Activated CD4-positive, alpha-beta T cell treated with anti-CD3 and anti-CD28 coated beads for 1 hour (primary cell): ENCODE data around the gene ANKS1A.
A peak's percentile ranks its signal among the peaks of the same experiment; 100 is the strongest.

ENCODE experiments used
- DNase-seq: peaks from one replicate; pipeline ENCODE4 v3.0.0-alpha.2; 2020

Gene ANKS1A

DNA sequence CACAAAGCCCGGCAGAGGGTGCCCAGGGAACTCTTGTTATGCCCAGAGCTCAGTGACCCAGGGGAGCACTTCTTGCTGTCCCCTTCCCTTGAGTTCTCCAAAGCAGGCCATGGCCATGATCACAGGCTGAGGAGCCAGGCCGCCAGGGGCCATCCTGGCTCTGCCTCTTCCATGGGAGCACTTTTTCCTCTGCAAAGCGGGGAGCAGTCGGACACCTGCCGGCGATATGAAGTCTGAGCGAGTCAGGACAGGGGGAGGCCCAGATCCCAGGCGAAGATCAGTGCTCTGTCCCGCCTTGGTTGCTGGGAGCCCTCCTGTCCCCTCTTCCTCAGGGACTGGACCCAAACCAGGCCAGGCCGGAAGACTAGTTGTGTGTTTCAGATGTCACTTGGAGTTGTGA is 184.2 kb downstream of the ANKS1A start:
- no peak for DNase-seq

DNA sequence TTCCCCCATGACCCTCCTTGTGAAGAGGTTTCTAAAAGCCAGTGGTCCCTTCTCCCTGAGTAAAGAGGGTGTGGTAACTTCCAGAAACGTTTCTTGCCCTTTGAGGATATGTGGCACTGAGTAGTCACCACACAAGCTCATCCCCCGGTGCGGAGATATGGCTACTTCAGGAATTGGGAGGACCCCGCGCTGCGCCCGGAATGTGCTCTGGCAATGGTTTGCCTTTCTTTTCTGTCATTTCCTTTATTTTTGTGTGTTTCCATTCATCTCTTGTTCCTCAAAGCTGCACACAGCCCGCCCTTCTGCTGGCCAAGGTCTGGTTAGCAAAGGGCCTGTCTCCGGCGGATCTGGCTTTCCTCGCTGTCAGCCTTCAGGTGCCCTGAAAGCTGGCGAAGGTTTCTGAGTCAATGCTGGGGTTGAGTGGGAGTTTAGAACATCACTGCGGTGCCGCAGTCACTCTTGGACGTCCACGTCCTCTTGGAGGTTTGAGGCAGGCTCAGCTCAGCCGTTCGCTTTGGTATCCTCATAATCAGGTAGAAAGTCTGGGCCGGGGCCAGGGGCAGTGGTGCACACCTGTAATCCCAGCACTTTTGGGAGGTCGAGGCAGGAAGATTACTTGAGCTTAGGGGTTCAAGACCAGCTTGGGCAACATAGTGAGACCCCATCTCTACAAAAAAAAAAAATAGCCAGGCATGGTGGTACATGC is 184.9 kb downstream of the ANKS1A start:
- DNase-seq, result no peak

DNA sequence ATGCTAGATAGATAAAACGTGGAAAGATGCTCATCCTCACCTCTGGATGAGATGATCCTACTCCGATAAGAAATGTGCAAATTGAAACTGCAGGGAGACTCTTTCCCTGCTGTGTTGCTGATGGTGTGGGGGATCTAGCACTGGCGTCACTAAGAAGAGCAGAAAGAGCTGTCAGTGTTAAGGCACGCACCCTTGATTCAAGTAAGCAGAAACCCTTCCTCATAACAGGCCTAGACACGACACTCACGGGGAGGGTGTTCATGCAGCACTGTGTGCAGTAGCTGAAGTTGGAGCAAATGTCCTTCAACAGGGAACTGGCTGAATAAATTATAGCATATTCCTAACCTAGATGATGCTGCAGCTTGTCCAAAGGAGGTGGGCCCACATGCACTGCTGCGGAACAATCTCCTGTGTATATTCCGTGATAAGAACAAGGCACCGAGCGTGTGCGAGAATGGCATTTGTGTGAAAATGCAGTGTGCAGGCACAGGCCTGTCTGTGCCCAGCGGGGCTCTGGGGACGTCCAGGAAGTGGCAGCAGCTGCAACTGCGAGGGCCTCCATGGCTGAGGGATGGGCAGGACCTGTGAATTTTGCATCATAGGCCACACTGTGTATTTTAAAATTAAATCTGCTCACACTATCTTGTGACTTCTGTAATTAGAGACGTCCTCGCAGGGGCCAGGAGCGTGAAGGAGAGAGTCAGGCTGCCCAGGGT is 188.1 kb downstream of the ANKS1A start:
- no peak for DNase-seq

DNA sequence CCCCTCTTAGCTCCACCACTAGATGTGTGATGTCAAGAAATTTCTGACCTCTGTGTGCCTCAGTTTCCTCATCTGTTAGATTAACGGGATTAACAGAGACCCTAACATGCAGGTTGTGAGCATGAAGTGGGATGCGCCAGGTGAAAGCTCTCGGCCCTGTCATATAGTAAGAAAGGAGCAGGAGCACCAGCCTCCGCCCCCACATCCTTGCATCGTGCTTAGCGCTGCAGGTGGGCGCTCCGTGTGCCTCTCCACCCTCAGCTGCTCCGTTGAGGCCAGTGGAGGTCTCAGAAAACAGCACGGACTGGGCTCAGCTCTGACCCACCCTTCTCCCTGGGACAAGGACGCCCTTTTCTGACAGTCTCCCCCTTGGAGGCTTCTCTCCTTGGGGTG is 188.7 kb downstream of the ANKS1A start:
- no peak for DNase-seq

DNA sequence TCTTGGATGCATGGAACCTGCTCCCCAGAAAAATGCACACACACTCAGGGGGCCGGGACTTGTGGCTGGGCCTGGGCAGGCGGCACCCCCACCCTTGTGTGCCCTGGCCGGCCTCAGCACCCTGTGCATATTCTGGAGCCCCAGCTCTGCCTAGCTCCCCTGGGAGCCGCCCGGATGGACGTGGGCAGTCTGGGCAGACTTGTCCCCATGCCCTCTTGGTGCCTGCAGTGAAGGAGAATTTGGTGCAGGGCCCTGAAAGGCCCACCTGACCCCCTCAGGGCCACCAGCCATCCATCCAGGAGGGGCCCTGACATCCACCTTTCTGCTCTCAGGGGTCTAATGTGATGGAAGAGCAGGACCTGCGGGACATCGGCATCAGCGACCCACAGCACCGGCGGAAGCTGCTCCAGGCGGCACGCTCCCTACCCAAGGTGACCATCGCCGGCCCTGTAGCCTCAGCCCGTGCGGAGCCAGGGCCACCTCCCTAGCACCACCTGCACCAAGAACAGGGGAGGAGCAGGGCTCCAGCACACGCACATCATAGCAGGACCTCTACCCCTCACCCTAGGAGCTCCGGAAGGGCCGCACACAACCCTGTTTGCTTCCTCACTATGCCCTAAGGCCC is 189.3 kb downstream of the ANKS1A start:
- DNase-seq, result no peak

DNA sequence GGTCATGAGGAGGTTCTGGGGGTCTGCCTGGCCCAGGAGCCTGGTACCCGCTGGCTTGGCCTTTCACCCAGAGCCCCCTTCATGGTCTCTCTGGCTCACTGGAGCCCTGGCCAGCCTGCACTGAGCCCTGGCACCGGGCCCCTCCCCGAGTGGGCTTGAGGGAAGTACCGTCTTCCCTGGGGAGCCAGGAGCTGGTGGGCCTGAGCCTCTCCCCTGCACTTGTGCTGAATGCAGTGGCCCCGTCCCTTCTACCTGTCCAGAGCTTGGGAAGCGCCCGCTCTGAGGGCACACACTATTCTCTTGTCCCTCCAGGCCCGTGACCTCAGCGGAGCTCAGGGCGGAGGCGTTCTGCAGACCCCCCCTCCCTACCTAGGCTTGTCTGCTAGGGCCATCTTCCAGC is 189.8 kb downstream of the ANKS1A start:
- no peak for DNase-seq

DNA sequence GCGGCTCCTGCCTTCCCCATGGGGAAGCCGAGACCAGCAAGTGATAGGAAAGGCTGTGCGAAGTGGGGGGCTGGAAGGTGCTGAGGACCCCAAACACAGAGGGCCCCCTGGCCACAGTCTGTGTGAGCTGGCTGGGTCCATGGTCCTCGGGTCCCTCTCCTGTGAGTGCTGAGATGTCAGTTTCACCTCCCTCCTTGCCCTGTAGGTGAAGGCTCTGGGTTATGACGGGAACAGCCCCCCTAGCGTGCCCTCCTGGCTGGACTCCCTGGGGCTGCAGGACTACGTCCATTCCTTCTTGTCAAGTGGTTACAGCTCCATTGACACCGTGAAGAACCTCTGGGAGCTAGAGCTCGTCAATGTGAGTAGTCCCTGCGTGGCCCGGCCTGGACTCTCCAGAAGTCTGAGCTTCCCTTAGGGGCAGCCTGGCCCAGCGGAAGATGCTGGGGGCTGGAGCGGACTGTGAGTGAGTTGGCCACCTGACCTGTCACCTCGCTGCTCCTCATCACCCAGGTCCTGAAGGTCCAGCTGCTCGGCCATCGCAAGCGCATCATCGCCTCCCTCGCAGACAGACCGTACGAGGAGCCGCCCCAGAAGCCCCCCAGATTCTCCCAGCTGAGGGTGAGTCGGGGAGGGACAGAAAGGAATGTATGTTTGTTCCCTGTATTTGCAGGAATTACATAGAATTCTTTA is 190.4 kb downstream of the ANKS1A start:
- no peak for DNase-seq

DNA sequence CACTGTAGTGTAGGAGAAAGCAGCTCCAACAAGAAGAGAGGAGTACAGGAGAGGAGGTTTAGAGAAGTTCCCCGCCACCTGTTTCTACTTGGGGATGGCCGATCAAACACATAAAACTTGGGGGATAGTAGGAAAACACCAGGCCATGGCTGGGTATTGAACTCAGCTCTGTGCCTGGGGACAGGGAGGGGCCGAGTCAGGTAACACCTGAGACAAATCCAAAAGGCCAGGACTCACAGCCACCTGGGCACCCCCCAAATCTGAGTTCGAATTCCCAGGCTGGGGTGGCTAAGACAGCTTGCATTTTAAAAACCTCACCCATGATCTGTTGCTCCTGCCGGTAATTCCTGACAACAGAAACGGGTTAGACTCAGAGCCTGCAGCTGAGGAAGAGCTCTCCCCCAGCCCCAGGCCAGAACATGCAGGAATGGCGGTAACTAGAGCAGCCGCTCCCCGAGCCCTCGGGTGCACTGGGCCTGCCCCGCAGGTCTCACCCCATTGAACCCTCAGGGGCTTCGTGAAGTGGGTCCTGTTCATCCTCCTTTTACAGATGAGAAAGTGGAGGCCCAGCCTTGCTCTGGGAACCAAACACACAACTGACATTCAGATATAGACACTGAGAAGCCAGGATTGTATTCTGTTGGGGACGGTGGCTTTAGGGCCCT is 191.1 kb downstream of the ANKS1A start:
- DNase-seq, result no peak

DNA sequence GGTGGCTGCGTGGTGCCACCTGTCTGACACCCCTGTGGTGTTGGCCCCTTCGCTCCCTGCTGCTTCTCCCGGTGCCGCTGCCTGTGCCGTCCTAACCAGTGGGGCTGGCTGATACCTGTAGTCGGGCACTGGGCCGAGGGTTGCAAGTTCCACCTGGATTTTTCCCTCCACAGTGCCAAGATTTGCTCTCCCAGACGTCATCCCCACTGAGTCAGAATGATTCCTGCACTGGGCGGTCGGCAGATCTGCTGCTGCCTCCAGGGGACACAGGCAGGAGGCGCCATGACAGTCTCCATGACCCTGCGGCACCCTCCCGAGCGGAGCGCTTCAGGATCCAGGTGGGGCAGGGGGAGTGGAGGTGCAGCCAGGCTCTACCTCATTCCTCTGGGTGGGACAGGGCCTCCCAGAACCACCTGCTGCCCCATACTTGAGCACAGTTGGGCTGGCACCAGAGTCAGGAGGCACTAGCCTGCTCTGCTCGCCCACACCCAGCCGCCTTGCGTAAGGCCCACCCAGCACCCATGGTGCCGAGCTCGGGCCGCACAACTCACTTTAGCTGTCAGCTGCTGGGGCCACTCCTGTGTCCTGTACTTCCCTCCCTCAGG is 191.9 kb downstream of the ANKS1A start:
- DNase-seq, result no peak

DNA sequence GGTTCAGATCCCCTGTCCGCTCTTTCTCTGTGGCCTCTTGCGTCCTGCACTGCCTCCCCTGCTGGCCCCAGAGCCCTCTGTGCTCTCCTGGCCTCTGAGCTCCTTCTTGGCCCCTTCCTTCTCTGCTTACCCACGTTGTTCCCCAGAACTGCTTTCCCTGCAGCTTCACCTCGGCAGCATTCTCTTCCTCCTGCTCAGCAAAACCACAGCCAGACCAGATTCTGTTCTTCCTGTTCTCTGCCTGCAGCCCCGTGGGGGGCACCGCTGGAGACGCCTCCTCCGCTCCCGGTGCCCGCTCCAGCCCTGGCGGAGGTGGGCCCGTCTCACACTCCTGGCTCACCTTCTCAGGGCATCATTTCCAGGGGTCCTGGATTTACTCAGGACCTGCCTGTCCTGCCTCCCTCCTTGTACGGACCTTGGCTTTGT is 192.4 kb downstream of the ANKS1A start:
- DNase-seq, result no peak

DNA sequence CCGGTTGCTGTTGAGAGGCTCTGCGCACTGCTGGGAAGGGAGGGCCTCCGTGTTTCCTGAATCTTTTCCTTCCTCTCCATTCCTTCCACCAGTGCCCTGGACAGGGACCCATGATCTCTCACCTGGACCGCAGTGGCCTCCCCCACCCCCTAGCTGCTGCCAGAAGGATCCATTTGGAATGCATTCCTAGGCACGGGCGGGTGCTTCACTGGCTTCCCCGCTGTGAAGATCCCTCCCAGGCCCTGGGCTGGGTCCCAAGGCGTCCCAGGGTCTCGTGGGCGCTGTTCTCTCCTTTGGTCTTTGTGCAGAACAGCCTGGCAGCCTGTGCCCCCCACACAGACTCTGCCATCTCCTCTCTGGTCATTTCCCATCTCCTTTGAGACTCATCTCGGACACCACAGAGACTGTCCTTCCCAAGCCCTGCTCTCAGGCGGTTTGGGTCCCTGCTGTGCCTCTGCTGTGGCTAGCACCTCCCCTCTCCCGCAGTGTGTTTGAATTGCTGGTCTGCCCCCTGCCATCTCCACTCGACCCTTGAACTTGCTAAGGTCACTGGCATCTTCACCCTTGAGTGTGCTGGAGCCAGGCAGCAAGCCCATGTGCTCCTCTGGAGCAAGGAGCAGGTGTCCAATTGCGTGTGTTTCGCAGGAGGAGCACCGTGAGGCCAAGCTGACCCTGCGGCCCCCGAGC is 193.1 kb downstream of the ANKS1A start:
- DNase-seq, result no peak

DNA sequence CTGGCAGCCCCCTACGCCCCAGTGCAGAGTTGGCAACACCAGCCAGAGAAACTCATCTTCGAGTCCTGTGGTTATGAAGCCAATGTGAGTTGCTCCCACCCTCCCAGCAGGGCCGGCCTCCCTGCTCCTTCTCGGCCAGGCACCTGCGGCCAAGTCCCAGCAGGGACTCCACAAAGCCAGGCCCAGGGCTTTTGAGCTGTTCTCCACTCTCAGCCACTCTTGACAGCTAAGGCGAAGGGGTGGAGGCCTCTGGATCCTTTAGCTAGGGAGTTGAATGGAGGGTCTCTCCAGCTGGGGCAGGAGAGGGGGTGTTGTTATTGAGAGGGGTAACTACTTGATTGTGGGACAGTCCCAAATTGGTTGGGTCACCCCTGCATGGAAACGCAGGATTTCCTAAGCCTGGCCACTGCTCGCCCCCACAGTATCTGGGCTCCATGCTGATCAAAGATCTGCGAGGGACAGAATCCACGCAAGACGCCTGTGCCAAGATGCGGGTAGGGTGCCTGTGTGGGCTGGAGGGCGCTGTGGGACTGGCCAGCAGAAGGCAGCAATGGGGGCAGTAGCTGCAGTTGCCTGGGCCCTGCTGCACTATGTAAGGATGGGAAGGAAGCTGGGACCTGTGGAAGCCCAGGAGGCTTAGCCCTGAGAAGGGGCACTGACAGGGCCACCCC is 193.8 kb downstream of the ANKS1A start:
- DNase-seq, result no peak

DNA sequence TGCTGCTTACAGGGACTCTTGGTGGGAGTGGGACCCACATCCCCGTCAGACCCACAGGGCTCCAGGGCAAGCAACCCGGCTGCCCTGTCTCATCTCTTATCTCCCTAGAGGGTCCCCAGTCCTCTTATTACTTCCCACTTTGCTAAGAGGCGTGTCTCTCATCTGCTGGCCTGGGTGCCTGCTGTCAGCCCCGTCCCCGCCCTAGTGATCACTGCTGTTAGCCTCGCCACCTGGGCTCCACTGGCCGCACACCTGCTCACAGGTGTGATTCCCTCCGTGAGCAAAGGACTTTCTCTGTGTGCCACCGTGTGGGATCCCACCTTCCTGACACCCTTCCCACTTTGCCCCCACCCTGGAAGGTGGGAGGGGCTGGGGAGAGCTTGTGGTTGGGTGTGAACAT is 194.5 kb downstream of the ANKS1A start:
- no peak for DNase-seq

DNA sequence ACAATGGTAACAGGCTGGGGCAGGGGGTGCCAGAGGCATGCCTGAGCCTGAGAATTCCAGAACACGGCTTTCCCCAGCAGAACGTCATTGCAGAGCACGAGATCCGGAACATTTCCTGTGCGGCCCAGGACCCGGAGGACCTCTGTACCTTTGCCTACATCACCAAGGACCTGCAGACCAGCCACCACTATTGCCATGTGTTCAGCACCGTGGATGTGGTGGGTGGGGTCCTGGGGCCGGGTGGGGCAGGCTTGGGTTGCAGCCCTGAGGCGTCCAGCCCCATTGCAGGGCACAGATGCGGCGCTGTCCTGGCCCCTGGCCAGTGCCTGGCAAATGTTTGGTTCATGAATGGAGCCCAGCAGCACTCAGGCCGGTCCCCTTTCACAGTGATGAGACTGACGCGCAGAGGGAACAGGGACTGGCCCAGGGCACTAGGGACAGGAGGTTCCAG is 195.0 kb downstream of the ANKS1A start:
- DNase-seq, result peak; percentile 4

DNA sequence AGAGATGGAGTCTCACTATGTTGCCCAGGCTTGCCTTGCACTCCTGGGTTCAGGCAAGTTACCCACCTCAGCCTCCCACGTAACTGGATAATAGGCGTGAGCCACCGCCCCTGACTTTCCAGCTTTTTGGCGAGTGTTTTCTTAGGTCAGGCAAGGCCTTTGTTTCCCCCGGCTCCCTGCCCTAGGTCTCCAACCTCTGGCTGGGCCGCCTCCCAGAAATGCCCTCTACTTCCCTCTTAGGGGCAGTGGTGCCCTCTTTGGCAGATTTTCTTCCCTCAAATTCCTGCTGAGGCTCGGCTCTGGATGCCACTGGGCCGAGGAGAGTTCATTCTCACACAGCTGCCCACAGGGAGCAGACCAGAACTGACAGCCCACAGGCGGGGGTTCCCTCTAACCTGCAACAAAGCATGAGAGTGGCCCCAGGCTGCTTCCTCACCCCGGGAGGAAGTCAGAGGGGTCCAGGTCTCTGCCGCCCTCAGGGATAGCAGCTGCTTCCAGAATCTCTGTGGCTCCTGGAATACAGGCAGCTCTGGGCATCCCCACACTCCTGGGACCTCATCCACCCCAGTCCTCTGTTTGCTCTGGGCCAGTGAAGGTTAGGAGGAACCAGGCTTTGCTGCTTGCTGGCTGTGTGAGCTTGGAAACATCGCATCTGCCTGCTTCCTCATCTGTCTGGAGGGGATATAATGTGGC is 195.6 kb downstream of the ANKS1A start:
- DNase-seq, result peak; percentile 3

DNA sequence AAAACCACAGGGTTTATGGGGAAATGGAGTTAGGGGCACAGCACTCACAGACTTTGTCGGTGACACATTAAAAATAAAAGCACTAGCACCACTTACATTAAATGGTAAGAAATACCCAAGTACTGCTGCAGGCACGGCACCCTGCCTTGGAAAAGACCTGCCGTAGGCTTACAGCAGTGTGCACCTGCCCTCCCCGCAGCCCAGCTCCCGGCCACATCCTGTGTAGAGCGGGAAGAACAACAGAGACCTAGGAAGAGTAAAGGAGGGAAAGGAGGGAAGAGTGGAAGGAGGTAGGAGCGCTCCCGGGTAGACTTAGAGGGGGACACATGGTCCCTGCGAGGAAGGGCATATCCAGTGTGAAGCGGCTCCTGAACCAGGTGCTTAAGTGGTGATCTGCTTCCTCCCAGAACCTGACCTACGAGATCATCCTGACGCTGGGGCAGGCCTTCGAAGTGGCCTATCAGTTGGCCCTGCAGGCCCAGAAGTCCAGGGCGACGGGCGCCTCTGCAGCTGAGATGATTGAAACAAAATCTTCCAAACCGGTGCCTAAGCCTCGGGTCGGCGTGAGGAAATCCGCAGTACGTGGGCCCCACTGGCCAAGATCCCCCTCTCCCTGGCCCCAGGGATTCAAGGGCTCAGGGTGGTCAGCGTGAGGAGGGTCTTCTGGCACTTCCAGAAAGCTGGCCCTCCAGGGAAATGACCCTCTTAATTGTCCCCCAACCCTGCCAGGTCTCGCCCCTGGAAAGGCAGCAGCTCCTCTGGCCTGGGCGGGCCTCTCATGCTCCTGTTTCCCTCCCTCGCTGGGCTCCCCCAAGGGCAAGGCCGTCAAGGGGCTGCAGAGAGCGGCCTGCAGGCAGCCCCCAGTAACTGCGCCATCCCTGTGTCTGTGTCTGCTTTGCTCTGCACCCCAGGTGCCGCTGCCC is 196.6 kb downstream of the ANKS1A start:
- peak; percentile 2 for DNase-seq

DNA sequence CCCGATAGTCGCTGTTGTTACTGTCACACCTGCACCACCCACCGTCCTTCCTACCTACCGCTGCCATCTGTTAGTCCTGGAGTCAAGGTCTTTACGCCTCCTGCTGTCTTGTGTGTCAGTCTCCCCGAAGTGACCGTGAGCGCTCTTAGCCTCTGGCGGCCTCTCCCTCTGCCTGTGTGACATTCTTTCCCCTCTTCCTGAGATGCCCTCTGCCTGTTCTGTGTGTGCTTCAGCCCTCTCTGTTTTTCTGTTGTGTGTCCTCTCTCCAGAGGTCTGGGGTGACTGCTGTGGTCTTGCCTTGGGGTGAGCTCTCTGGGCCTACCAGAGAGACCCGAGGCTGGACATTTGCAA is 197.2 kb downstream of the ANKS1A start:
- DNase-seq, result no peak

DNA sequence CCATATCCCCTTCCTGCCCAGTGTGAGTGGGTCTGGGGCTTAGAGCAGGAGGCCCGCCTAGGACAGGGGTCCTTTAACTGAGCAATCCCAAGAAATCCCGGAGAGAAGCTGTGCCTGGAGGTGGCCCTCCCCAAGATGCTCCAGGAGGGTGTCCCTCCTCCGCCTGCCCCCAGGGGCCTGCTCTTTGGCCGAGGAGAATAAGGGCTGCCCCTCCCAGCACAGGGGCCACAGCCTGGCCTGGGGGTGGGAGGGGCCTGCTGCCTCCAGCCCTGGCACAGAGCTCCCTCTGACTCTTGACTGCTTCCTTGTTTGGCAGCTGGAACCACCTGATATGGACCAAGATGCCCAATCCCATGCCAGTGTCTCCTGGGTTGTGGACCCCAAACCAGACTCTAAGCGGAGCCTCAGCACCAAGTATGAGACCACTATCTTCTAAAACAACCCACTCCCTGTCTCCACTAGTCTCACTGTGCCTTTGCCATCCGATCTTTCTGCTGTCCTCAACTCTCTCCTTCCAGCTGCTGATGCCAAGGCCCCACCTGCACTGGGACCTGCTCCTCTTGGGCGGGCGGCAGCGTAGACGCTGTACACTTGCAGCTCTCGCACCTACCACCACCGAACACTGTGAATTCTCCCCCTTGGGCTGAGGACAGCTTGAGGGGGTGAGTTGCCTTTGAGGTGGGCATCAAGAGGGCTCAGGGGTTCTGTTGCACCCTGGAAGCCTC is 197.7 kb downstream of the ANKS1A start:
- DNase-seq, result no peak
